Muscle of back (tissue), 11 donors: ENCODE results near the gene MKRN2OS. TPM values are rescaled to one million over a fixed set of nuclear protein-coding genes. Genes with fewer than 3 reads are reported as not detected.

Source experiments
- DNase-seq, 3 donors: peaks; one replicate each; pipeline versions ENCODE4 v3.0.0 to v3.0.0-alpha.2; 2013
- polyA plus RNA-seq, 10 donors: library from polyadenylated mRNA; unstranded; fragments of 120-200 nt; gene quantifications; one replicate each; pipeline ENCODE4 v1.2.1, GENCODE V29; 2013; ENCODE audit not compliant: insufficient read length in 10 of 10

Gene MKRN2OS
- polyA plus RNA-seq, 10 donors: 0.20 to 1.2 (median 0.49) TPM

- DNase-seq: no peak
Measured at GRCh38 chr3:12515631-12516030, 29.7 kb downstream of the MKRN2OS start.

- DNase-seq: no peak
Measured at GRCh38 chr3:12513694-12514446, 31.4 kb downstream of the MKRN2OS start.

GRCh38 chr3:12512534-12513118 lies 32.7 kb downstream of the MKRN2OS start:
- no peak for DNase-seq

DNA sequence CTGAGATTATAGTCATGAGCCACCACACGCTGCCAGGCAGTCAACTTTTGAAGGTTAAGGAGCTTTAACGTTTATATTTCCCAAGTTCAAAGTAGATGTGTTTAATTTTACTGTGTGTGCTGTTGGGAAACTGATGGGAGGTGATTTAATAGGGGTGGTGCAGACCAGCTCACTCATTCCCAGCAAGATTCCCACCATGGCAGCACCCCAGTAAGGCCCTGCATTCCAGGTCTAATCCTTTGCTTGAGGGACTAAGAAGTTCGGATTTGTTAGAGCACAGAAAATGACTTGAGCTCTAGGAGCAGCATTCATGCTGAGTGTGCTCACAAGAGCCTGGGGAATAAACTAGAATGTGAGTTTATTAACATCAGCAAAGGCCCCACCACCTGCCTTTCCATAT lies 35.8 kb downstream of the MKRN2OS start:
- DNase-seq: no peak

- DNase-seq: peak in 1 of 3 donors; percentile 94
Measured at GRCh38 chr3:12508291-12508700, 37.0 kb downstream of the MKRN2OS start.

- peak in 2 of 3 donors; percentile 40 to 55 for DNase-seq
Measured at GRCh38 chr3:12507591-12508281, 37.6 kb downstream of the MKRN2OS start.

DNA sequence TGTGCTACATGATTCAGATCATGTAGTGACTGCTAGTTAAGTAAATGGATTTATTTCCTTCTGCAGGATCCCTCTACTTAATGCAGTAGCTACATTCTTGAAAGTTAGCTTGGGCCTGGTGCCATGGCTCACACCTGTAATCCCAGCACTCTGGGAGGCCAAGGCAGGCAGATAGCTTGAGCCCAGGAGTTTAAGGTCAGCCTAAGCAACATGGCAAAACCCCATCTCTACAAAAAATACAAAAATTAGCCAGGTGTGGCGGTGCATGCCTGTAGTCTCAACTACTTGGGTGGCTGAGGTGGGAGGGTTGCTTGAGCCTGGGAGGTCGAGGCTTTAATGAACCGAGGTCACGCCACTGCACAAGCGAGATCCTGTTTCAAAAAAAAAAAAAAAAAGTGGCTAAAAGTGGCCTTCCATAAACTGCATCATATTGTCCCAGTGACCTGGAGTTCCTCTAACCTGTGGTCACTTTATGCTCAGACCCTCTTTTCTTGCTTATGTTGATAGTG lies 39.0 kb downstream of the MKRN2OS start:
- no peak for DNase-seq

DNA sequence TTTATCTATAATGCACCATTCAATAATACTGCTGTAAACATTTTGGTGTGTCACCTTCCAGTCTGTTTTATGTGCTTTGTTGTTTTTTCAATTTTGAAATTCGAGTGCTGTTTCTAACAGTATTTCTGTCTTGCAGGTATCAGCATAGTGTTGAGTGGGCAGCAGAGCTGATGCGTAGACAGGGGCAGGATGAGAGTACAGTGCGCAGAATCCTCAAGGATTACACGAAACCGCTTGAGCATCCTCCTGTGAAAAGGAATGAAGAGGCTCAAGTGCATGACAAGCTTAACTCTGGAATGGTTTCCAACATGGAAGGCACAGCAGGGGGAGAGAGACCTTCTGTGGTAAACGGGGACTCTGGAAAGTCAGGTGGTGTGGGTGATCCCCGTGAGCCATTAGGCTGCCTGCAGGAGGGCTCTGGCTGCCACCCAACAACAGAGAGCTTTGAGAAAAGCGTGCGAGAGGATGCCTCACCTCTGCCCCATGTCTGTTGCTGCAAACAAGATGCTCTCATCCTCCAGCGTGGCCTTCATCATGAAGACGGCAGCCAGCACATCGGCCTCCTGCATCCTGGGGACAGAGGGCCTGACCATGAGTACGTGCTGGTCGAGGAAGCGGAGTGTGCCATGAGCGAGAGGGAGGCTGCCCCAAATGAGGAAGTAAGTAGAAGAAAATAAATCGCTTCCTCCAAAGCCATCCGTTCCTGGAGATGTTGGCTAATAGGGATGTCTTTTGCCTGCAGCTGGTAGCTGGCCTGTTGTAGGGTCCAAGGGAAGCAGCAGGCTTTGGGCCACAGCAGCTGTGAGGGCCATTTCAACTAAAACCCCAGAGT lies 42.0 kb downstream of the MKRN2OS start:
- no peak for DNase-seq

GRCh38 chr3:12501360-12502020 lies 43.8 kb downstream of the MKRN2OS start:
- no peak for DNase-seq

GRCh38 chr3:12499474-12499873 lies 45.8 kb downstream of the MKRN2OS start:
- no peak for DNase-seq

DNA sequence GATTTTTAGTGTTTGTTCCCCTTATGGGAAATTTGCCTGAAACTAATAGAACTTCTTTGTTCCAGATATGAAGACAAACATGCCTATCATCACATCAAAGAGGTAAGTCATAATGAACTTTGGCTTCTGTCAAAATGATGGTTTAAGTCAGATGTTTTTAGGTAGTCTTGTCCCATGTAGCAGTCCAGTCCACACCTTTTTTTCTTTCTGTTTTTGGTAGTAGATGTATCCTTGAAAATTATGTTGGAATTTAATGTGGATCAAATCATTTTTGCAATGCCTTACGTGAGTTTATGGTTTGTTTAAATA lies 48.9 kb downstream of the MKRN2OS start:
- no peak for DNase-seq

- no peak for DNase-seq
Measured at GRCh38 chr3:12495749-12496452, 49.4 kb downstream of the MKRN2OS start.

DNA sequence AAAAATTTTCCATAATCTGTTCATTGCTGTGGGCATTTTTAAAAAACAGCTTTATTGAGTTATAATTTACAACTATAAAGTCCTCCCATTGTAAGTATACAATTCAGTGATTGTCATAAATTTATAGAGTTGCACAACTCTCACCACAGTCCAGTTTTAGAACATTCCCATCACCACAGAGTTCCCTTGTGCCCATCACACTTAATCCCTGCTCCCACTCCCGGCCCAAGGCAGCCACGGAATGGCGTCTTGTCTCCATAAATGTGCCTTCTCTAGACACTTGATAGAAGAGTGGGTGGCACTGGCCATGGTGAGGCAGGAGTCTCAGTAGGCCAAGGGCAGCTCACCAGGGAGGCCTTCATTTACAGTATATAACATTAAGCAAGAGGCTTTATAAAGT lies 54.8 kb downstream of the MKRN2OS start:
- DNase-seq: no peak

DNA sequence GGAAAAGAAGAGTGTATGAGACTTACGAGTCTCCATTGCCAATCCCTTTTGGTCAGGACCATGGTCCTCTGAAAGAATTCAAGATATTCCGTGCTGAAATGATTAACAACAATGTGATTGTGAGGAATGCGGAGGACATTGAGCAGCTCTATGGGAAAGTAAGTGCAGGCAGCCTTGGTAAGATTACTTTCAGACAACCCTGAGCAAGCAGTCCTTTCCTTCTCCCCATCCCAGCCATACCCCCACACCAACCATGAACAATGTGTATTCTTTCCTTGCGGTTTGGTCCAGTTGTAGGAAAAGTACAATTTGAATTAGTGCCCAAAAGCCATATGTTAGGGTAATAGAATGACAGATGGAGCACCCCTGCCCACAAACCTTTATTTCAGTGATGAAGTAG lies 55.5 kb downstream of the MKRN2OS start:
- peak in 1 of 3 donors; percentile 35 for DNase-seq

Other genes with a start within 250 kb of the MKRN2OS start
- 10 to 100 TPM in 6 of 10 donors, 1 to 10 TPM in 4; 7.6 to 15.4 (median 11.0) TPM for gene TSEN2, start 61.0 kb downstream of the MKRN2OS start, polyA plus RNA-seq
- 10 to 100 TPM; 25.9 to 31.6 (median 29.4) TPM for gene MKRN2, start 11.6 kb upstream of the MKRN2OS start, polyA plus RNA-seq
- gene RAF1, start 118.6 kb upstream of the MKRN2OS start, polyA plus RNA-seq: 100 to 1,000 TPM in 4 of 10 donors, 10 to 100 TPM in 6; 75.9 to 116 (median 94.7) TPM
- gene TMEM40, start 213.8 kb upstream of the MKRN2OS start, polyA plus RNA-seq: 10 to 100 TPM; 10.3 to 26.6 (median 18.5) TPM